AG09319 (cell line): ENCODE results near the gene POLK.
"Not testable (repeated sequence)": the region's sequence is repeated elsewhere in the genome, so short reads cannot be mapped to it uniquely, and the experiment has no call there.

Experiments
- DNase-seq: peaks from one replicate; pipeline ENCODE4 v3.0.0-alpha.2; 2010; ENCODE audit warnings: low read depth; ENCODE audit errors: extremely low read depth
- TF ChIP-seq, protein P1 (sequence below): IDR thresholded peaks from 2 replicates; pipeline ENCODE4 v1.5.1; 2011; ENCODE audit warnings: low read depth, mild to moderate bottlenecking, inconsistent platforms, low read length, moderate library complexity

Gene POLK

DNA sequence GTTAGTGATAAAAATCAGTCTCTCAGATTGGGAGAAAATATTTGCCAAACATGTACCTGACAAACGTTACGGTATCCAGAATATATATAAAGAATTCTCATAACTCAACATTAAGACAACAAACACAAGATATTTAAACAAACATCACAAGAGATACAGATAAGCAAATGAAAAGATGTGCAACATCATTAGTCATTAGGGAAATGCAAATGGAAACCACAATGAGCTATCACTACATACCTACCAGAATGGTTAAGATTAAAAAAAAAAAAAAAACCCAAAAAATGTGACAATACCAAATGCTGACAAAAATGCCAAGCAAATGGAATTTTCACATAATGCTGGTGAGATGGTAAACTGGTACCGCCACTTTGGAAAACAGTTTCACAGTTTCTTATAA, 15.7 kb upstream of the POLK start:
- DNase-seq = no peak
- TF ChIP-seq, protein P1, sequence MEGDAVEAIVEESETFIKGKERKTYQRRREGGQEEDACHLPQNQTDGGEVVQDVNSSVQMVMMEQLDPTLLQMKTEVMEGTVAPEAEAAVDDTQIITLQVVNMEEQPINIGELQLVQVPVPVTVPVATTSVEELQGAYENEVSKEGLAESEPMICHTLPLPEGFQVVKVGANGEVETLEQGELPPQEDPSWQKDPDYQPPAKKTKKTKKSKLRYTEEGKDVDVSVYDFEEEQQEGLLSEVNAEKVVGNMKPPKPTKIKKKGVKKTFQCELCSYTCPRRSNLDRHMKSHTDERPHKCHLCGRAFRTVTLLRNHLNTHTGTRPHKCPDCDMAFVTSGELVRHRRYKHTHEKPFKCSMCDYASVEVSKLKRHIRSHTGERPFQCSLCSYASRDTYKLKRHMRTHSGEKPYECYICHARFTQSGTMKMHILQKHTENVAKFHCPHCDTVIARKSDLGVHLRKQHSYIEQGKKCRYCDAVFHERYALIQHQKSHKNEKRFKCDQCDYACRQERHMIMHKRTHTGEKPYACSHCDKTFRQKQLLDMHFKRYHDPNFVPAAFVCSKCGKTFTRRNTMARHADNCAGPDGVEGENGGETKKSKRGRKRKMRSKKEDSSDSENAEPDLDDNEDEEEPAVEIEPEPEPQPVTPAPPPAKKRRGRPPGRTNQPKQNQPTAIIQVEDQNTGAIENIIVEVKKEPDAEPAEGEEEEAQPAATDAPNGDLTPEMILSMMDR = no peak

DNA sequence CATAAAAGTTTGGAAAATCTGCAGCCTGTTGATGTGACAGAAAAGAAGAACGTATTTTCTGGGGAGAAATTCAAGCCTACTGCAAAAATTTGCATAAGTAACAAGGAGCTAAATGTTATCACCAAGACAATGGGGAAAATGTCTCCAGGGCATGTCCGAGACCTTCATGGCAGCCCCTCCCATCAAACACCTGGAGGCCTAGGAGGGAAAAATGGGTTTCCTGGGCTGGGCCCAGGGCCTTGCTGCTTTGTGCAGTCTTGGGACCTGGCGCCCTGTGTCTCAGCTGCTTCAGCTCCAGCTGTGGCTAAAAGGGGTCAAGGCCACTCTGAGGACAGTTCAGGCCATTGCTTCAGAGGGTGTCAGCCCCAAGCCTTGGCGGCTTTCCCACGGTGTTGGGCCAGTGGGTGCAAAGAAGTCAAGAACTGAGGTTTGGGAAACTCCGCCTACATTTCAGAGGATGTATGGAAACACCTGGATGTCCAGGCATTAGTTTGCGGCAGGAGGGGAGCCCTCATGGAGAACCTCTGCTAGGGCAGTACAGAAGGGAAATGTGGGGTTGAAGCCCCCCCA, 13.4 kb upstream of the POLK start:
- DNase-seq = no peak
- TF ChIP-seq, protein P1 = no peak

DNA sequence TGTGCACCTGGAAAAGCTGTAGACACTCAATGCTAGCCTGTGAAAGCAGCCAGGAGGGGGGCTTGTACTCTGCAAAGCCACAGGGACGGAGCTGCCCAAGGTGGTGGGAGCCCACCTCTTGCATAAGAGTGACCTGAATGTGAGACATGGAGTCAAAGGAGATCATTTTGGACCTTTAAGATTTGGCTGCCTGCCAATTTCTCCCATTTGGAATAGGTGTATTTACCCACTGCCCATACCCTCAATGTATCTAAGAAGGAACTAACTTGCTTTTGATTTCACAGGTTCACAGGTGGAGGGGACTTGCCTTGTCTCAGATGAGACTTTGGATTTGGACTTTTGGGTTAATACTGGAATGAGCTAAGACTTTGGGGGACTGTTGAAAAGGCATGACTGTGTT, 12.8 kb upstream of the POLK start:
- not testable (repeated sequence) for DNase-seq

DNA sequence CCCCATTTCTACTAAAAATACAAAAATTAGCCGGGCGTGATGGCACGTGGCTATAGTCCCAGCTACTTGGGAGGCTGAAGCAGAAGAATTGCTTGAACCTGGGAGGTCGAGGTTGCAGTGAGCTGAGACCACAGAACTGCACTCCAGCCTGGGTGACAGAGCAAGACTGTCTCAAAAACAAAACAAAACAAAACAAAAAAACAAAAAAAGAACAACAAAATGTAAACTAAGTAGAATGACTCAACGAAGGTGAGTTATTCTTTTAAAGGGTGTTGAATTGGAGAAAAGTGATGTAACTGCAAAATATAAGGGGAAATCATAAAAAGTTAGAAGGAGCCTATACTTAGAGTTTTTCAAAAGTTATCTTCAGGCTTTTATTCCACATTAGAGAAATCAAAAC, 6.6 kb upstream of the POLK start:
- not testable (repeated sequence) for DNase-seq

DNA sequence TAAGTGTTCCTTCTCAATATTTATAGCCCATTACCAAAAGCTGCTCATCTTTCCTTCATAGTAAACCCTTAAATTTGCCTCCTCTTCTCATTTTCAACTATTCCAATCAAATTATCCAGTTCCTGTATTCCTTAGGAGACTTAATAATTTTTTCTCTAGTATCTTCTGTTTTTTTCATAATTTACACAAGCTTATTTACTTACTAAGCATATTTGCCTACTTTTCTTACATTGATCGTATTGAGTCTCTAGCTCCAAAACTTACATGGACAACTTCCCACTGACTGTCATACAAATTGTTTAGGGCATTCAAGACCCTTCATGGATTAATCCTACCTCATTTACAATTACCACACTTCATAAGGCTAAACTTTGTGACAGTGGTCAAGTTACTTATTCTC, 3.9 kb upstream of the POLK start:
- TF ChIP-seq, protein P1 = no peak
- DNase-seq = no peak

DNA sequence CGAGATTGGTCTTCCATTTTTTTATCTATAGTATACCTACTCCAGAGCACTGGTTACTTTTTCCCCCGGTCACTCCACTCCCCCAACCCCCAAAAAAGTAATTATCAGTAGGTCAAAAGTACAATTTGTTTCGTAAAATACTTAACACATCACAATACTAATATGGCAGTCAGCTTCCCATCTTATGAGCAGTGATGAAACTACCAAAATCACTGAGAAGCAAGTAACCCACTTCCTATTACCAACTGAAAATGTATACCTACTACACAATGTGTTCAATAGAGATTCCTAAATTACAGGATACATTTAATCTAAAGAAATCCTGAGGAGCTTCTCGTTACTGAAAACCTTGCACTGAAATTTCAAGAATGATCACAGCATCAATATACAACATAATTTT, 2.1 kb upstream of the POLK start:
- DNase-seq = no peak
- TF ChIP-seq, protein P1 = no peak

DNA sequence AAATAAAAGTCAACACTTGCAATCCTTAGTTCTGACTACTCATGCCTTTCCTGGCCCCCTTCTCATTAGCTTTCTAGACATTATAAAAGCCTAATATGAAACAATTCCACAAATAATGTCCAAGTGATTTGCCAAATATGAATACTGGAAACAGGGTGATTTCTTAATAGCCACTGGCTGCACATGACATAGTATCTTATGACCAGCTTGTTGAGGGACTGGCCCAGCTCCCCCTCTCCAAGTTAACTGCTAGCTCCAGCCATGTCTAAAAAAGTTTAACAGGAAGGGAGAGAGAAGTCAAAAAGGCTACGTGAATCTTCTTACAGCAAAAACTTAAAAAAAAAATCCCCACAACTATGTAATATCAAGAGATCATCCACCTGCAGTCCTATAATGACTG, 1.7 kb upstream of the POLK start:
- TF ChIP-seq, protein P1 = no peak
- no peak for DNase-seq

DNA sequence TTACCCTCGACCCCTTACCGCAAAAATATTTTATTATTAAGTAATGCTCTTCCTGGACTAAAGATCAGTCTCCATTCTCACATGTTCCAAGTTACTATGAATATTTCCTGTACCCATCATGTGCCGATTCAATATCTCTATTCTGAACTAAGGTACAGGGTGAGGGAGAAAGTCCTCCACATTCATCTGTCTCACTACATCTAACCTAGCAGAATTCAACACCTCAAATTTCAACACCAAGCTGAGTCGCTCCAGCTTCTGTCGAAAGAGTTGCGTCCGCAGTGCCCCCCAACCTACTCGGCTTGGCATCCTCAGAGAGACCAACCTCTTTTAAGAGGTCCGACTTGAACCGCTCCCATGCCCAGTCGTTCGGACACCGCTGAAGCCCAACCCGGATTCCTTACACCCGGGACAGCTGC, 1.3 kb upstream of the POLK start:
- no peak for DNase-seq
- TF ChIP-seq, protein P1 = no peak
